SW480 (cell line): ENCODE measurements around the gene SLC25A21.
"Not testable (repeated sequence)": the region's sequence is repeated elsewhere in the genome, so short reads cannot be mapped to it uniquely, and the experiment has no call there.

Source experiments
- DNase-seq: peaks from one replicate; pipeline ENCODE4 v3.0.0-alpha.2; 2016; ENCODE audit warnings: low spot score

Gene SLC25A21

GRCh38 chr14:36986407-36986806 lies 186.0 kb downstream of the SLC25A21 start:
- DNase-seq, result no peak

GRCh38 chr14:36981832-36982529 lies 190.4 kb downstream of the SLC25A21 start:
- no peak for DNase-seq

GRCh38 chr14:36980413-36980812 lies 192.0 kb downstream of the SLC25A21 start:
- not testable (repeated sequence) for DNase-seq

GRCh38 chr14:36979863-36980262 lies 192.5 kb downstream of the SLC25A21 start:
- DNase-seq, result no peak

GRCh38 chr14:36976571-36977023 lies 195.8 kb downstream of the SLC25A21 start:
- DNase-seq, result peak; percentile 10

- DNase-seq, result peak; percentile 8
Measured at GRCh38 chr14:36975834-36976233, 196.6 kb downstream of the SLC25A21 start.

GRCh38 chr14:36974985-36975384 lies 197.4 kb downstream of the SLC25A21 start:
- no peak for DNase-seq

GRCh38 chr14:36973806-36974442 lies 198.5 kb downstream of the SLC25A21 start:
- no peak for DNase-seq

GRCh38 chr14:36971263-36971855 lies 201.0 kb downstream of the SLC25A21 start:
- no peak for DNase-seq

- DNase-seq, result no peak
Measured at GRCh38 chr14:36967892-36968555, 204.4 kb downstream of the SLC25A21 start.

- no peak for DNase-seq
Measured at GRCh38 chr14:36955967-36956366, 216.4 kb downstream of the SLC25A21 start.

GRCh38 chr14:36955376-36955775 lies 217.0 kb downstream of the SLC25A21 start:
- DNase-seq, result no peak

GRCh38 chr14:36952689-36953088 lies 219.7 kb downstream of the SLC25A21 start:
- DNase-seq, result no peak

- no peak for DNase-seq
Measured at GRCh38 chr14:36951380-36951911, 221.0 kb downstream of the SLC25A21 start.

GRCh38 chr14:36950812-36951211 lies 221.6 kb downstream of the SLC25A21 start:
- no peak for DNase-seq

GRCh38 chr14:36949371-36949770 lies 223.0 kb downstream of the SLC25A21 start:
- DNase-seq, result no peak

GRCh38 chr14:36948157-36948859 lies 224.1 kb downstream of the SLC25A21 start:
- DNase-seq, result no peak

GRCh38 chr14:36947362-36947761 lies 225.0 kb downstream of the SLC25A21 start:
- DNase-seq, result no peak

- DNase-seq, result no peak
Measured at GRCh38 chr14:36946872-36947271, 225.5 kb downstream of the SLC25A21 start.

GRCh38 chr14:36944307-36945010 lies 227.9 kb downstream of the SLC25A21 start:
- DNase-seq, result no peak
